GM21367 (cell line): ENCODE data around the gene SPATA3.
"Not testable (repeated sequence)": the region's sequence is repeated elsewhere in the genome, so short reads cannot be mapped to it uniquely, and the experiment has no call there.

ENCODE experiments used
- ATAC-seq: cut with Tn5 transposase; IDR thresholded peaks from one replicate; pipeline ENCODE4 v1.9.1; 2021; ENCODE audit not compliant: unreplicated experiment

The SPATA3 gene

DNA sequence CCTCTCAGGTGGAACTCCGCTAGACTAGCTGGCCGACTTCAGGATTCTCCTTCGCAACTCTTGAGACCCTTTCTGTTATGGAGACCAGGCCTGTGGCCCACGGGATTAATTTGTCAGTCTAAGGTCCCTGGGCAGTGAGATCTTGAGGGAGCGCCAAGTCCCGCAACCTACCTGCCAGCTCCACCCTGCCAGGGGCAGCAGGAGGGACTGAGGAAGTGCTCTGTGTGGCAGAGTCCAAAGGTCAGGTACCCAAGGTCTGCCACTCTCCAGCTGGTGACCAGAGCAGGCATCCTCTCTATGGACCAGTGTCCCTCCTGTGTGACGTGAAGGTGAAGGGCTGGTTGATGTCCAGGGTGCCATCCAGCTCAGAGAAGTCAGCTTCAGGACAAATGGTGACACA, 4.3 kb upstream of the SPATA3 start:
- no peak for ATAC-seq

DNA sequence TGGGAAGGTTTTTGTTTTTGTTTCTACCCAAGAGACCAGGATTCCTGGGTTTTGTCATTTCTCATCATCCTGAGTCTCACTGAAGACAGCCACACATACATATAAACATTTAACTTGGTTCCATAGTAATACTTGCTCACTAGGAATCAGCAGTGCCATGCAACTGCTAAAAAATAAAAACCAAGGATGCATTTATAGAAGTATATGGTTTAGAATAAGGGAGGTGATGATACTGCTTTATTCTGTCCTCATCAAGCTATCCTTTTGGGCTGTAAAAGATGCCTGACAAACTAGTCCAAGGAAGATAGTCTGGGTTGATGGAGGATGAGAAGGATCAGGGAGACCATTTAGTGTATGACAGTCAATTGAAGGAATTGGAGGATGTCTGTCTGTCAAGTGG, 740 bp downstream of the SPATA3 start:
- no peak for ATAC-seq

DNA sequence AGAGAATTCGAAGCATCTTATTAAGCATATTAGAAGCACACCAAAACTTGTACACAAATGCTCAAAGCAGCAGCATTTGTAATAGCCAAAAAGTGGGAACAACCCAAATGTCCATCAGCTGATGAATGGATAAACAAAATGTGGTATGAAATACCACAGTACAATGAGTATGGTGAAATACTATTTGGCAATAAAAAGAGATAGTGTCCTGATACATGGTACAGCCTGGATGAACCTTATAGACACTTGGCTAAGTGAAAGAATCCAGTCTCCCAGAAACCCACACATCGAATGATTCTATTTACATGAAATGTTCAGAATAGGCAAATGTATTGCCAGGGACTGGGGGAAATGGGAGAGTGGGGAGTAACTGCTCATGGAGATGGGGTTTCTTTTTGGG, 3.0 kb downstream of the SPATA3 start:
- ATAC-seq = no peak

DNA sequence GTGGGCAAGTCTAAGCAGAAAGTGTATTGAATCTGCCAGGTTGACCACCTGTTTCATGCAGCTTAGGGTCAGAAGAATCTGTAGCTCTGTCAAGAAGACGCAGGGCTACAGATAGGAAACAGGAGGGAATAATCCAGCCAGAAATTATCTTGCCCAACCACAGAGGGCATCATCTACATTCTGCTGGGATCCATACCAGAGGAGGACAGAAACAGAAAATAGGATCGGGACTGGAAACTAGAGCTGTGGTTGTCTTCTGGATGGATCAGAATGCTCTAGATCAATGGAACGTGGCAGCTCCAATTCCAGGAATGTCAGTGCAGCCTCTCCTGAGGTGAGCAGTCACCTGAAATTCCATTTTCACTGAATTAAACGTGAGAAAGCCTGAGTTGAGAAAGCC, 3.6 kb downstream of the SPATA3 start:
- no peak for ATAC-seq

DNA sequence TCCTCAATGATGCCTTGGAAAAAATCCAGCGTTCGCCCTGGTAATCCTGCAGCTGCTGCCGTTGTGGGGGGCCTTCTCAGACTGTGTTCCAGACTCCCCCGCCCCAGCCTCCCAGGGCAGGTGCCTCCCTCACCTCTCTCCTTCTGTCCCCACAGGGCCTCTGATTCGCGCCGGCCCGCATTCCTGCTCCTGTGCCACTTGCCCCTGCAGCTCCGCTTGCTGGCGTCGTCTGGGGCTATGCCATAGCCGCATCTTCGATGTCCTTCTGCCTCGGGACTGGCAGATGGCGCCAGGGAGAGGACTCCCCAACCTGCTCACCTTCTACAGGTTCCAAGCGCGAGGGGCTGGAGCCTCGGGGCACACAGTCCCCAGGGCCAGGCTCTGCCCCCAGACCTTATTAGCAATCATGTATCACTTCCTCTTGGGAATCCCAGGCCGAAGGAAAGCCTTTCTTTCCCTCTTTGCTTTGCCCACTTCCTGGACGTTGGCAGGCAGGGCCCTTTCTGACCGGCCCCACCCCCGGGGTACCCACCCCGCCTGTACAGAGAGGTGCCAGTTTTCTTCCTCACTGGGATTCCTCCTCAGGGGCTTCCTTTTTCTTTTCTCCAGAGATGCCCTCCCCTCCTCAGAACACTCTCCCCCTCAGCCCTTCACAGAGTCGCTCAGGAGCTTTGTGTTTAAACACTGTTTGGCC, 4.4 kb downstream of the SPATA3 start:
- ATAC-seq = no peak

DNA sequence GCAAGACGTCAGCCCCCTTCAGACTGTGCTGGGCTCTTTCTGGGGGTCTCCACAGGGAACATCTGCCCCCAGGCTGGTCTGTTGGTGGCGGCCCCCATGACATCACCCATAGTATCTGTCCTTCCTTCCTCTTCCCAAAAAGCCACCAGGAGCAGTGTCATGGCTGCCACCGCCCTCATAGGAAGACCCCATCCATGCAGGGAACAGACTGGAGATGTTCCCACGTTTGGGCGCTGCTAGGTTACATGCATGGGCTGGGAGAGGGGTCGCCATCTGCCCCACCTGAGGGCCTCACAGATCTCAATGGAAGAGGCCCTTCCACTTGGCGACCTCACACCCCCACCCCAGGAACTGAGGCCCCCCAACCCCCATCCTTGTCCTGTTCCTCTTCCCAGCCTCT, 5.1 kb downstream of the SPATA3 start:
- no peak for ATAC-seq

DNA sequence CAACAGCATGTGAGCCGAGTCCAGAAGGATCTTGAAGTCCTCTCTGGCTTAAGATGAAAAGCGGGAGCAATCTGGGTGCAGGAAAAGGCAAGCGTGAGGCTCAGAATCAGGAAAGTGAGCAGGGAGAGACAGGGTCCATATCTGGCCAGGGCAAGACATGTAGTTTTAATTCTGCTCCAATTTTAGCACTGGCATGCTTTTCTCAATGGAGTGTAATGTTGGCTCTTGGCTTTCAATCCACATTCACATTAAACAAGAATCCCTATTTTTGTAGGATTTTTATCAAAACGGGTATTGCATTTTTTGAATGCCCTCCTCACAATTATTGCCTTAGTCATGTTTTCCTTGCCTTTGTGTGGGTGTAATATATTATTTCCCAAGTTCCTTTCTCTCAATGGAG, 6.0 kb downstream of the SPATA3 start:
- ATAC-seq = no peak

DNA sequence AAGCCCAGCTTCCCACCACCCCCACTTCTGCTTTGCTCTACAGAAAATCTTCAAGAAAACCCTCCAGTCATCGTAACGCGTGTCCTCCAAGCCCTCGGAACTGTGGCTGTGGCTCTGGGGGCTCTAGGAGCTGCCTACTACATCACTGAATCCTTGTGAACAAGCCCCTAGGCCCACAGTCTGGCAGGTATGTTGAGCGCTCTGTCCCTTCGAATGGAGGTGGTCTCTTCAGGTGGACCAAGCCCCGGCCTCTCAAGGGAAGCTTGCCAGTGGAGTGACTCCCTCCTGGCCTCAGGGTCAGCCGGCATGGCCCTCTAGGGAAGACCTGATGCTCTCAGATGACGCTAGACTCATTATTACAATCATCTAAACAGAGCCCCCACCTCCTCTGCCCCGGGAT, 6.7 kb downstream of the SPATA3 start:
- ATAC-seq = no peak

DNA sequence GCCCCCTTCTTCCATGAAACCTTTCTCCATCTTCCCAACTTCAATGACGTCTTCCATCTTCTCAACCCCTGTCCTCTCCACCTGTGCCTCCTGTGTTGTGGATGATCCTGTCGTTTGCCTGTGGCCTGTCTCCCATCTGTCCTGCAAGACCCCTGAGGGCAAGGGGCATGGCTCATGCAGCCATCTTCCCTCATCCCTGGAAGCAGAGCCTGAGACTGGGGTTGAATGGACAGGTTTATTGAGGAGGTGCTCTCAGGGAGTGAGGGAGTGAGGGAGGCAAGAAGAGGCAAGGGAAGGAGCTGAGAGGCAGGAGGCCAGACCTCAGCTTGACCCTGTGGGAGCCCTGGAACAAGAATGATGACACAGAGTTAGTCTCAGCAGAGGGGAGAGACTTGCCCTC, 7.3 kb downstream of the SPATA3 start:
- no peak for ATAC-seq

DNA sequence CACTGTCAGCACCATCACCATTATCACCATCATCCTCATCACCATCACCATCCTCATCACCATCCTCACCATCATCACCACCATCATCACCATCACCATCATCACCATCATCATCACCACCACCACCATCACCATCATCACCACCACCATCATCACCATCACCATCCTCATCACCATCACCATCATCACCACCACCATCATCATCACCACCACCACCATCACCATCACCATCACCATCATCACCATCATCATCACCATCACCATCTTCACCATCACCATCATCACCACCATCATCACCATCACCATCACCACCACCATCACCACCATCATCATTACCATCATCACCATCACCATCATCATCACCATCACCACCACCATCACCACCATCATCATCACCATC, 9.0 kb downstream of the SPATA3 start:
- ATAC-seq = not testable (repeated sequence)

DNA sequence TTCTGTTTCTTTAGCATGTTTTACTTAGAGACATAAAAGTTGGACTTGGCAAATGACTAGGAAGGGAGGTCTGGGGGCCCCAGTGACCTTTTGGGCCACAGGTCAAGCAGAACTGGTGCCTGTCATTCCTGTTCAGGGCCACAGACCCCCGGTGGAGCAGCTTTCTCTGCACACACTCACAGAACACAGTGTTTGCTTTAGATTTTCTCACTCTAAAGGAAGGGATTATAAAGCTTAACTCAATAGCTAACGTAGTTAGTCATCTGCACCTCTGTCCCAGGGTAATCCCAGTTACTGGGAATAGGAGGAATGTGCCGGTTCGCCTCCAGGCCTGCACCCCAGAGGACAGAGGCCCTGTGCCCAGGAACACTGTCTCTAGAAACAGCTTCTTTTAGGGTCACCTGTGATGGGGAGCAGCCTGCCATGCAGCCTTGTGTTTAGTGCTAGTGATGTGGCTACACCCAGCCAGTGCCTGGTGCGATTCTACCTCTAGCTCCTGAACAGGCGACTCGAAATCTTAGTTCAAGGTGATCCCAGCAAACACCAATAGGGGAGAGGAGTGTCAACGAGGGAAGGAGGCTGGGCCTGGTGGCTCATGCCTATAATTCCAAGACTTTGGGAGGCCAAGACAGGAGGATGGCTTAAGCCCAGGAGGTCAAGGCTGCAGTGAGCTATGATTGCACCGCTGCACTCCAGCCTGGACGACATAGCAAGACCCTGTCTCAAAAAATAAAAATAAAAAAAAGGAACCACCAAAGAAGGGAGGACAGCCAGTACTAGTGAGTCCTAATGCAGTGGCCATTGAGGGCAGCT, 11.6 kb downstream of the SPATA3 start:
- ATAC-seq = no peak

DNA sequence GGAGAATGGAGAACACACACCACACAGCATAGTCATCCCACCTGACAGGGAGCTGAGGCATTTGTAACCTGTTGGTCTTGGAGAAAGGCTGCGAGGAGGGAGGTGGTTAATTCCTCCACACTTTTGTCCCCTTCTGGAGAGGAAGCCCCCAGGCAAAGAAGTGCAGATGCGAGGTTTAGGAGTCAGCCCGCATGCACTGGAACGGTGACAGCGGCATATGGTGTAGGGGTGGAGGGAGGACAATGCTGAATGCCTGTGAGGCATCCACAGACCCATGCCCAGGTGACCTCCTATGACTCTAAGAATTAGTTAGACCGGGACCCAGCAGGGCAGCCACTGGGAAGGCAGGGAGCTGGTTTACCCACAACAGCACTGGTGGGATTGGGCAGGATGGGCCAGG, 12.2 kb downstream of the SPATA3 start:
- no peak for ATAC-seq

DNA sequence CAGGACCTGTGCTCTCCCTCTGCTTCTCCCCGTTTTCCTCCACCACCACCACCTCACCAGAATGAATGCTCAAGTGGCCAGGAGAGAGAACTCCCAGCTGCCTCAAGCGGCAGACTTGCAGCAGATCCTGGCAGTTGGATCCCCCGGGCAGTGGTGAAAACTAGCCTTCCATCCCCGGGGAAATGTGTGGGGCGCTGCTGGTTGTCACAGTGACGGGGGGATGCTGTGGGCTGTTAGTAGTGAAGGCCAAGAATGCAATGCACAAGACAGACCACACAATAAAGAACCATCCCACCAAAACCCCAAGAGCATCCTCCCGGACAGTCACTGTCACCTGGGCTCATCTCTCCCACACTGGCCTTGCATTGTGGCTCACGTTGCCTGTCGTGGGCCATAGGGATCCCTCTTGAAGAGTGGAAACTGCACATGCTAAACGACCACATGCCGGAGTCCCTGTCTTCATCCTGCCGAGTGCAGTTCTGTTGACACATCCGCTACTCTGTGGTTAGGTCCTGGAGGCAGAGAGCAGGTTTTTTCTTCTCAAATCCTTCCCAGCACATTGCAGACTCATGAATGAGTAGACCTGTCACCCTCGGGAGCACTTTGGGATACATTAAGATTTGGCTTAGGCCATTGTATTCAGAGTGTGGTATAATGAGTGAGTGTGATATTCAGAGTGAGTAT, 13.5 kb downstream of the SPATA3 start:
- no peak for ATAC-seq

DNA sequence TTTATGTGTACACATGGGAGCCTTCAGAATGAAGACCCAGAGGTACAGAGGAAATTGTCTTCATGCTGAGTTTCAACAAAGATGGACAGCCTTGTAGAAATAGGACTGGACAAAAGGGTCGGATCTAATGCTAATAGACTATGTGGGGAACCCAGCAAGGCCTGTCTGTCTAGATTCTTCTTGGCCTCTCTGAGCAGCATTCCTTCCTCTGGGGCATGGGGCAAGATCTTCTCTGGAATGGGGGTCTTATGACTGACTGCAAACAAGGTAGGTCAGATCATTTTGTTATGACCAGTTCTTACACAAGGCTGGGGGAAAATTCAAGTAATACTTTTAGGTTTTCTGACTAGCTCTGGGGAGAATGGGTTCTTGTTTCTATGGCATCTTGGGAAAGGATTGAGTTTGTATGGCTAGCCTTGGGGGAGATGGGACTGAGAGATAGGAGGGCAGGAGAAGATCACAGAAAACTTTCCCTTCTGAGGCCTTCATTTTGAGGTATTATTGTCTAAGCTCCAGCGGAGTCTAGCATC, 14.3 kb downstream of the SPATA3 start:
- no peak for ATAC-seq

DNA sequence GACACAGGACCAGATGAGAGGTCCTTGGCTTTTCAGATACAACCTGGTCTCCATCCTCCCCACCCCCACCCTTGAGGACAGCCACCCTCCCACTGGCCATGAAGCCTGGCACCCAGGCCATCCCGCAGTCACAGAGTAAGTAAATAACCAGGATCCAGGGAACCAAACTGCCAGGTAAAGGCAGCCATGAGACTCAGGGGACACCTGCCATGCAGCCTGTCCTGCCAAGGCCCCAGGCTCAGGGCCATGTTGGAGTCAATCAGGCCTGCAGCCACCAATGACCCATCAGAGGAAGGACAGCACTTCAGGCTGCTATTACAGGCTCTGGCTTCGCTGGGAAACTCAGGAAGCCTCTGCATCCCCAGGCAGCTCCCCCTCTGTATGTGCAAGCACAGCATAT, 15.6 kb downstream of the SPATA3 start:
- no peak for ATAC-seq

DNA sequence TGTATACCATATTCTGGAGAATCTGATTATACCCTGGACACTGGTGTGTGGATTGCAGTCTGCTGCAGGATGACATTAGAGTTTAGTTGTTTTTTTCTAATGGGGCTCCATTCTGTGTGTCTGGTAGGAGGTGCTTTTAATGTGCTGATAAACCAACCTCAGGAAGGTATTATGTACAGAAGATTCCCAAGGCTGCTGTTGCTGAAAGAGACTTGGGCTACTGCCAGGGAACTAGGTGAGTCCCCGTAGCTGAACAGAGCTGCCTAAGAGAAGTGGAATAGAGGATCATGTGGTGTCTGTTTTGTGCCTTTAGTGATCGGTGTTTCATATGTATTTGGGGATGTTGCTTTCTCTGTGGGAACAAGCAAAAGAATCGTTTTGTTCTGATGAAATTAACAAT, 16.5 kb downstream of the SPATA3 start:
- no peak for ATAC-seq

DNA sequence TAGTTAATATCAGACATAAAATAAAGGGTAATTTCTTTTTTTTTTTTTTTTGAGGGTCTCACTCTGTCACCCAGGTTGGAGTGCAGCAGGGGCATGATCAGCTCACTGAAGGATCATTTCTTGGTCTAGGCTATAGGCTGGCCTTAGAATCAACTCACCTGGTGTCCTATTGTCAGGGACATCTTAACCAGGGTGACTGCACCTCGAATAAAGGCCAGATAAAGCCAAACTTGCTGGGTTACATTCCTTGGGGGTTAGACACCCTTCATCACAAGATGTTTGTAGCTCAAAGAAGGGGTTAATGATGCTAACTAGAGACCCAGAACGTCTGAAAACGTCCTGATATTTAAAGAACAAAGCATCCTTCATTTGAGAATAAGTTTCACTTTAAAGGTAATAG, 17.9 kb downstream of the SPATA3 start:
- no peak for ATAC-seq

DNA sequence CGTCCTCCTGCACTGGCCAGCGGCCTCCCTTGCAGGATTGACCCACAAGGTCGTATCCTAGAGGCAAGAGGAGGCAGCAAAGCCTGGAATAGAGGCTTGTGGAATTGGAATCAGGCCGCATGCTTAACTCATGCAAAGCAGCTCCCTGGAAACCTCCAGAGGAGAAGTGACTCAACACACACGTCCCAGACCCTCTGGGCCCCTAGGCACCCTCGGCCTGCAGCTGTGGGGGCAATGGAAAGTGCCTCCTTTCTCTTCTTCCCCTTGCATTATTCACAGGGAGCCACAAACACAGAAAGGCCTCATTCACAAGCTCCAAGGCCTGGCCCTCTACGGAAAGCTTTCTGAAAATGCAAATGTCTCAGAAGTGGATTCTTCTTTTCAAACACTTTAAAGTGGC, 19.6 kb downstream of the SPATA3 start:
- ATAC-seq = no peak

DNA sequence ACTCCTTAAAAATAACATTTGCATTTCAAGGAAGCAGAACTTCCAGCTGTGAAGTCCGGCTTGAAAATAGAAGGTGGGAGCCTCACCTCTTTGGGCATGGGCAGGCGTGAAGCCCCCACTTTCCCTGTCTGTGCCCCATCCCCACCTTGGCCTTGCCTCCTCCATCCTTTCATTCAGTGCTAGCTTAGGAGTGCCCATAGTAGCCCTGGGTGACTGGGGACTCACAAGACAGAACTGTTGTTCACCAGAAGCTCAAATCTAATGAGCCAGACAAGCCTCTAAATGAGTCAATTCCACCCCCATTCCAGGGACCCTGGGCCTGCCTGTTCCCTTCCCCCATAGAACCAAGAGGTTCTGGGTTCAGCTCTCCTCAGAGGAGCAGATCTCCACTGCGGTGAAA, 20.0 kb downstream of the SPATA3 start:
- ATAC-seq = no peak

DNA sequence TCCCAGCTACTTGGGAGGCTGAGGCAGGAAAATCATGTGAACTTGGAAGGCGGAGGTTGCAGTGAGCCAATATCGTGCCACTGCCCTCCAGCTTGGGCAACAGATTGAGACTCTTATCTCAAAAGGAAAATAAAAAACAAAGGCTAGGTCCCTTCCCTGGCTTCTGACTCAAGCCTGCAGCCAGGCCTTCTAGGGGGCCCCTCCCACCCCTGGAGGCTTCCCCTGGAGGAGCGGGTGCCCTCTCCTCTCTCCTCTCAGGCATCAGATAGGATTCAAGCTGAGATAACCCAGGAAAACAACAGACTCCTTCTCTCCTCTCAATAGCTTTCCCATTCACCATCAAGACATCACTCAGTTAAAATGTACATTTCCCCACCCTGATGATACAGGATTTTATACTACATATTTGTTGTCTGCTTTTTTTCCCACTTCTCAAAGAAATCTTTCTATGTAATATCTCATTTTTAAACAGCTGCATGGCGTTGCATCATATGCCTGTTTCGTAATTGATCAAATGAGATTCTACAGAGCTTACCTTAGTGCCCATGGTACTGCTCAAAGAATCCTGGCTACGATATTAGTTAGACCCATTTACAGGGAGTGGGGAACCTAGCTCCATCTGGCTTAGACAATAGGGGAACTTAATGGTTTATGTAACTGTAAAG, 20.8 kb downstream of the SPATA3 start:
- ATAC-seq = no peak

DNA sequence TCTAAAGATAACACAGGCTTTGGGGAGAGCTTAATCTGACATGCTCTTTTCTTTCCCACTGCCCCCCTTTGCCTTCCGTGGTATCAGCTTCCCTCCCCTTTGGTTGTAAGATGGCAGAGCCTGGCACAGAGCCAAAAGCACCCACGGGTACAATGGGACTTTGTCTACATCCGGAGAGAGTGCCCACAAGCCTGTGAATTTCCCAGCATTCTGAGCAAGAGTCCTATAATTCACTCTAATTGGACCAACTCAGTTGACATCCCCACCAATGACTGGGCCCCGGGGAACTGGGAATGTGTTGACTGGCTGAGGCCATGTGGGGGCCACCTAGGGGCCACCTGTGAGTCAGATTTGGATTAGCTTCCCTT, 21.3 kb downstream of the SPATA3 start:
- no peak for ATAC-seq
